T-helper 2 cell treated with Interferon-gamma antibody and Interleukin-4, amounts not matched to agents 5 μg/mL and 100 μg/mL, for 36 hours (primary cell): ENCODE results near the gene SUMO3.

Experiments used
- DNase-seq: peaks from one replicate; pipeline ENCODE4 v3.0.0; 2021; ENCODE audit warnings: low spot score
- H3K27ac Mint-ChIP-seq: one replicate; pipeline ENCODE4 v1.8.0; 2021; ENCODE audit warnings: mild to moderate bottlenecking, mixed read lengths
- H3K27me3 Mint-ChIP-seq: one replicate; pipeline ENCODE4 v1.8.0; 2021; ENCODE audit warnings: low read depth, mixed read lengths
- H3K36me3 Mint-ChIP-seq: one replicate; pipeline ENCODE4 v1.8.0; 2021; ENCODE audit warnings: low read depth, mixed read lengths
- H3K4me1 Mint-ChIP-seq: one replicate; pipeline ENCODE4 v1.8.0; 2021; ENCODE audit warnings: low read depth, mixed read lengths
- H3K4me3 Mint-ChIP-seq: one replicate; pipeline ENCODE4 v1.8.0; 2022; ENCODE audit warnings: mild to moderate bottlenecking, moderate library complexity, mixed read lengths
- H3K9me3 Mint-ChIP-seq: one replicate; pipeline ENCODE4 v1.8.0; 2021; ENCODE audit warnings: mixed read lengths

Gene SUMO3

DNA sequence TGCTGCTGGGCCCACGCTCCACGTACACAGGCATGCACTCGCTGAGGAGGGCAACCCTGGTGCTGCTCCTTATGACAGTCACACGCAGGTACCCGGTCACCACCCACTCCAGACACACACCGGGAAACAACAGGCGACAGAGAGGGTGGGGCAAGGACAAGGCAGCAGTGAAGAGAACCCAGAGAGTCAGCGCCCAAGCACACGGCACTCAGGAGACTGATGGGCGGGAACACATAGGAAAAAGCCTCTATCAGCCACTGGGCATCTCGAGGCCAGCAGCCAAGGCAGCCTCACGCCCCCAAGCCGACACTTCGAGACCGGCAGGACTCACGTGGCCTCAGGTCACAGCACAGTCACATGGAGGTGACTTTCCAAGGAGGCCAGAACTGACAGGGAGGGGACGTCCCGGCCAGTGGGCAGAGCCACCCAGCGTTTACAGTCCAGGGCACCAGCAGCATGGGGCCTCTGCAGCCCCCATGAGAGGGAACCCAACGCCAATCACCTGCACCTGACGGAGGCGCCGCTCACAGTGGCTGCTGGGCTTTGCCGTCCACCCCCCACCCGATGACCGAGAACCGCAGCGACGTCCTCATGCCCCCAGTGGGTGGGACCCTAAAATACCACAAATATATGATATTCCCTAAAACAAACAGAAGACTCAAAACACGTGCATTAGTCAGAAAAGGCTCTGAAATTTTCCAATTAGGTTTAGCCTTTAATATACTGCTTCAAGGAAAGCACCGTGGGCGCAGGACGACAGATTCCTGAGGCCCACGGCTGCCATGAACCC lies 35.9 kb upstream of the SUMO3 start:
- no peak overlapping the region for H3K4me3 Mint-ChIP-seq
- H3K9me3 Mint-ChIP-seq = no peaks in the 10 kb centered on the region
- H3K27ac Mint-ChIP-seq = peak overlapping the region; percentile 41
- no peaks in the 10 kb centered on the region for H3K27me3 Mint-ChIP-seq
- peaks cover 29% of the 10 kb centered on the region for H3K4me1 Mint-ChIP-seq
- peaks cover 65% of the 10 kb centered on the region for H3K36me3 Mint-ChIP-seq
- no peak for DNase-seq

DNA sequence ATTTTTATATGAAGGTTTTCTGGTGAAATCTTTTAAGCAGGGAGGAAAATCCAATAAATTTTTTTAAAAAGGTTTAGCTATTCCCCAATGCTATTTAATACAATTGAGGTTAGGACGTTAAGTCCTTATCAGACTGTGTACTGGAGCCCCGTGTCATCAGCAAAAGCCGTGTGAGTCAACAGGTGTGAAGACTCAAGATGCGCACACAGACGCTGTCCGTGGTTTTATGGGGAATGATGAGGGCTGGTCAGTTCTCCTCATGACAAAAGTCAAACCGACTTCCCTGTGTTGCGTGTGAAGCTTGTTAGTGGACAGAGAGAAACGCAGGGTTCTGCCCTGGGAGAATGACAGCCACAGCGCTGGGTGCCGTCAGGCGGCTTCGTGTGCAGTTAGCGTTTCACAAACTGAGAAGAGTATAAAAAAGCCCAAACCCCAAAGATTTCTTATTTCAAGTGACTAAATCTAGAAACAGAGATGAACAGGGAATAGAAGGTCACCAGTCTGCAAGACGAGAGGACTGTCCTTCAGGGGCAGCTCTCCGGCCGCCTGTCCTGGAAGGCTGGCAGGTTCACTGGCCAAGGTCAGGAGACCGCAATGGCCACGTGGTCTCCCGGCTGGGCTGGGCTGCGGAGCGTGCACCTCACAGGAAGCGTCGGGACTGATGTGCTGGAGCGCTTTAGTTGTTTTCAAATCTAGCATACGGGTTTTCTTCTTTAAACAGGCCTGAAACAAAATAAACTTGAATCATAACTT lies 33.2 kb upstream of the SUMO3 start:
- H3K27ac Mint-ChIP-seq = peak overlapping the region; percentile 74
- no peaks in the 10 kb centered on the region for H3K27me3 Mint-ChIP-seq
- H3K4me3 Mint-ChIP-seq = peak overlapping the region; percentile 58
- H3K4me1 Mint-ChIP-seq = peaks cover 35% of the 10 kb centered on the region
- H3K9me3 Mint-ChIP-seq = no peaks in the 10 kb centered on the region
- H3K36me3 Mint-ChIP-seq = peaks cover 55% of the 10 kb centered on the region
- DNase-seq = no peak

DNA sequence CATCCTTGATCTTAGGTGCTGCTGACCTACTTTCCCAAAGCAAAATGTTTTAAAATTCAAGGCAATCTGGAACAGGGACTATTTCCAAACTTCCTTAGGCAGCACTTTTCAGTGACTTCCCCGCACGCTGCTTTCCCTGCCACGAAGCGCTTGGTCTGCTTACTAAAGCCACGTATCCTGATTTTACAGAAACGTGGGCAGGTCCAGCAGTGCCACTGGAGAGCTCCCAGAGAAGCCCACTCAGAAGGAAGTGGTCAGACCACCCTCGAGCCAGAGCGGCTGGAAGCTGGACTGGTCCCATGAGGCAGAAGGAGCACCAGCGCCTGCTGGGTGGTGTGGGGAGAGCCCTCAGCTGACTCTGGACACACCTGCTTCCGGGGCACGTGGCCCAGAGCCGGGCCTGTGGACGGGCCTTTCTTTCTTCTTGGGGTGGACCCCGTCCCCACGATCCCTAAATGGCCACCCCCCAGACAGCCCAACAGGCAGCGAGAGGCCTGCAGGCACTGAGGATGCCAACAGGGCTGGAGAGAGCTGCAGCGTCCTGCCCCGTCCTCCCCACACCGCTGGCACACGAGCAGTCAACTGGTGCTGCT lies 32.4 kb upstream of the SUMO3 start:
- no peak for DNase-seq
- H3K27ac Mint-ChIP-seq = no peak overlapping the region
- H3K27me3 Mint-ChIP-seq = no peaks in the 10 kb centered on the region
- H3K9me3 Mint-ChIP-seq = no peaks in the 10 kb centered on the region
- no peak overlapping the region for H3K4me3 Mint-ChIP-seq
- H3K36me3 Mint-ChIP-seq = peaks cover 49% of the 10 kb centered on the region
- H3K4me1 Mint-ChIP-seq = peaks cover 36% of the 10 kb centered on the region

DNA sequence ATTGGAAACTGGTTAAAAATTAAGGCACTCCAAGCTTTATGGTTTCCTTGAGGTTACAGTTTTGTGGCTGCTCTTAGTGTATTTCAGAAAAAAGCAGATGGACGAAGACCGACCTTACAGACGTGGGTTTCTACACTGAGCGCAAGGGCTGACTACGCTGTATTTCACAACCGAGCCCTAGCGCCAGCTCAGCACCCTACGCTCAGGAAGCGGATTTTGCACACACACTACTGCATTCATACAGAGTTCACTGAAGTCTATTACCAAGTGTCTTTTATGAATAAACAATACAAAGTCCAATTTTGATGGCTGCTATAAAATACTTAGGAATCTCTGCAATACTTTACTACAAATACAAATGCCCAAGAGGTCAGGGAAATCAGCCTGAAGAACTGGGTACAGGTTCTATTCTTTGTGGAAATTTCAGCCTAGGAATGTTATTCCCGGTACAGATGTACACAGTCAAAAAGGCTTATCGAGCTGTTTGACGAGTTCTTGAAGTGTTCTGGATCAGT lies 31.8 kb upstream of the SUMO3 start:
- H3K36me3 Mint-ChIP-seq = peaks cover 43% of the 10 kb centered on the region
- no peak overlapping the region for H3K27ac Mint-ChIP-seq
- H3K4me1 Mint-ChIP-seq = peaks cover 30% of the 10 kb centered on the region
- no peaks in the 10 kb centered on the region for H3K9me3 Mint-ChIP-seq
- DNase-seq = no peak
- peaks cover under 1% of the 10 kb centered on the region for H3K27me3 Mint-ChIP-seq
- H3K4me3 Mint-ChIP-seq = no peak overlapping the region

DNA sequence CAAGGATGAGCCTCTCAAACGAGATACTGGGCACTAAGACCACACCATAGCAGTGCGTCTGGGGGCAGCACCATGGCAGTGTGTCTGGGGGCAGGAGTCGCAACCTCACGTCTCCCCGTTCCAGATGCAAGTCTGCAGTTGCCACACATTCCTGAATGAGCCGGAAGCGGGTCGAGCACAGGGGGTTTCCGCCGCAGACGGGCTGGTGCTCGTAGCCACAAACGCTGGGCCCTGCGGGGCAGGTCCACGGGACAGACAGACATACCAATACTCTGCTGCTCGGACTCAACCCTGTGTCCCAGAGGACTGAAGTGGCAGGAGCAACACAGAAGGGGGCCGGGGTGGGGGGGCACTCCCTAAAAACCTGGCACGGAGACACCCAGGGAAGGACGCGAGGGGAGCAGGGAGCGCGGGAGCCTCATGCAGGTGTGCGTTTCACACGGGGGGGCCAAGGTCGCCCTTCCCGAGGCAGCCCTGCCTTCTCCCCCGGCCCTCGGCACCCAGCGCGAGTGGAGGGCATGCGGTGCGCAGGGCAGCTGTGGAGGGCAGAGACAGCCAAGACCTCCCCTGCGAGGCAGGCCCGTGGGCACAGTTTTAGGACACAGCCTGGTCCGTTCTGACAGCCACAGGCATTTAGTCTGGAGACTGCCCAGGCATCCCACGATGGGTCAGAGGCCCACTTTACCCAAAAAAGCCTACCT lies 31.1 kb upstream of the SUMO3 start:
- H3K27me3 Mint-ChIP-seq = peaks cover 2% of the 10 kb centered on the region
- no peak overlapping the region for H3K4me3 Mint-ChIP-seq
- peaks cover 36% of the 10 kb centered on the region for H3K36me3 Mint-ChIP-seq
- no peaks in the 10 kb centered on the region for H3K9me3 Mint-ChIP-seq
- no peak for DNase-seq
- H3K27ac Mint-ChIP-seq = no peak overlapping the region
- peaks cover 25% of the 10 kb centered on the region for H3K4me1 Mint-ChIP-seq

DNA sequence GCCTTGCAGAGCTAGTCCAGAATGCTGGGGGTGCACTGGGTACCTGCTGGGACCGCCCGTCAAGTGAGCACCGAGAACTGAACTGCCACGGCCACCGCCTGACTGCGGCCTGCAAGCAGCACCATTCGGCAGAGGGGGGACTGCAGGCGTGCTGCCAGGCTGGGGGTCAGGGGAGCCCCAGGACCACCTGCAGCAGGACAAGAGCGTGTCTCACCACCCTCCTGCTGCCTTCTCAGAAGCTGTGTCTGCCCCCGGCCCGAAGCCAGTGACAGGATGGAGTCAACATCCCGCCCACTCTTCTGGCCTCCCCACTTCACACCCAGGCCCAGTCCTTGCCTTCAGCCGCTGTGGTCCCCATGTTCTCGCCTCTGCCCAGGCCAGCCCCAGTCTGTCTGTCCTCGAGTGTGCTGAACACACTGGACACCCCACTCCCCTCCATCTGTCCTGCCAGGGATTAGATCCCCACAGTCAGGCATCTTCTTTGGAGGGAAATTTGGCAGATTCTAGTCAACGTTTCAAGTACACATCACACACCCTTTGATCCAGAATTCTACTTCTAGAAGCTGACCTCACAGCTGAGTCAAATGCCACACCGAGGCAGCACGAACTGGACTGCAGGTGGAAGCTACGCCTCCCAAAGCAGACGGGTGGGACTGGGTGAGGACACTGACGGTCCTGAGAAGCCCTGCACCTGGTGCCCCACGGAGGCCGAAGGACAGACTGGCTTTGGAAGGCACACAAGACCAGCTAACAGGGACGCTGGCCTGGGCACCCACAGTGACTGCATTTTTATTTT lies 29.6 kb upstream of the SUMO3 start:
- Mint-ChIP-seq H3K9me3 (no peaks in the 10 kb centered on the region), H3K27ac (no peak overlapping the region)

DNA sequence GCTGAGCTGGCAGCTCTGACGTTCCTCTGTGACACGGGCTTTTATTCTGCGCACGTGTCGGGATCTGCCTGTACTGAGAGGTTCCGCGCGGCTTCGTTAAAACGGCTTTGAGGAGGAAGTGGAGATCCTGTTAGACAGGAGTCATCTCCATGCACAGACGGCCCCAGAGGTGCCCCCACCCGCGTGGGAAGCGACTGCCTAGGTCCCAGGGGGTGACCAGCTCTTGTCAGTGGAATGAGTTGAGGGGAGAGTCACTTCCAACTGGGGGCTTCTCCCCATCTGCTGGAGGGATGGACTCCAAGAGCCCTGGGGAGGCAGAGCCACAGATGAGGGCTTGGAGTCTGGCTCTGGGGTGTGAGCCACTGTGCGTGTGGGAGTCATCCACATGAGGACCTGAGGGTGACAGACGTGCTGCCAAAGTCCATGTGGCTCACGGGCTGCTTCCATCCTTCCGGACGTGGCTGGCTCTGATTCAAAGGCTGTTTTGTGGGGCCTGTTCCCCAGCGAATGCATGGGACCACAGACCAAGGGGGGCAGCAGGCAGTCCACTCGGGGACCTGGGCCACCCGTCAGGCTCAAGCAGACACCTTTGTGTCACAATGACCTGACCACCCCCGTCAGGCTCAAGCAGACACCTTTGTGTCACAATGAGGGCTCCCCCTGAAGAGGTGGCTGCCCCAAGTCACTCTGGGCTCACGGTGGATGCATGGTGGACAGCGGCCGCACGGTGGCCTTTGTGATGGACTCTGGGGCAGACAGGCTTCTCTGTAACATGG lies 28.8 kb upstream of the SUMO3 start:
- H3K27ac Mint-ChIP-seq = peak overlapping the region; percentile 62

More for the DNA sequence above, 29.6 kb upstream of the SUMO3 start:
- peaks cover 4% of the 10 kb centered on the region for H3K27me3 Mint-ChIP-seq
- peaks cover 26% of the 10 kb centered on the region for H3K36me3 Mint-ChIP-seq
- no peak overlapping the region for H3K4me3 Mint-ChIP-seq
- H3K4me1 Mint-ChIP-seq = peaks cover 22% of the 10 kb centered on the region
- DNase-seq = no peak

DNA sequence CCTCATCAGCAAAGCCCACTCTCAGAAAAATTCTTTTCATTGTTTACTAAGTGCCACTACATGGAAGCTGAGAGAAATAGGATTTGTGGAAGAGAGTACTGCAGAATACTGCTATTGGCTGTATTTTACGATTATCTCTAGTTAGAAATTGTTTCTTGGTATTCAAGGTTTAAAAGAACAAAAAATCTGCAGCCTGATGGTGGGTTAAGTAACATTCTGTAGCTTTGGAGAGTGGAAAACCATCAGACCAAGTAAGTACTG lies 28.3 kb upstream of the SUMO3 start:
- H3K4me1 Mint-ChIP-seq = peaks cover 10% of the 10 kb centered on the region
- no peaks in the 10 kb centered on the region for H3K9me3 Mint-ChIP-seq
- peak overlapping the region; percentile 62 for H3K27ac Mint-ChIP-seq
- H3K36me3 Mint-ChIP-seq = peaks cover 17% of the 10 kb centered on the region
- no peak for DNase-seq
- peaks cover 4% of the 10 kb centered on the region for H3K27me3 Mint-ChIP-seq
- peak overlapping the region; percentile 63 for H3K4me3 Mint-ChIP-seq

More for the DNA sequence above, 28.8 kb upstream of the SUMO3 start:
- Mint-ChIP-seq H3K27me3 (peaks cover 4% of the 10 kb centered on the region), H3K36me3 (peaks cover 22% of the 10 kb centered on the region), H3K4me3 (peak overlapping the region; percentile 63), H3K9me3 (no peaks in the 10 kb centered on the region), H3K4me1 (peaks cover 15% of the 10 kb centered on the region)
- DNase-seq = peak; percentile 33

DNA sequence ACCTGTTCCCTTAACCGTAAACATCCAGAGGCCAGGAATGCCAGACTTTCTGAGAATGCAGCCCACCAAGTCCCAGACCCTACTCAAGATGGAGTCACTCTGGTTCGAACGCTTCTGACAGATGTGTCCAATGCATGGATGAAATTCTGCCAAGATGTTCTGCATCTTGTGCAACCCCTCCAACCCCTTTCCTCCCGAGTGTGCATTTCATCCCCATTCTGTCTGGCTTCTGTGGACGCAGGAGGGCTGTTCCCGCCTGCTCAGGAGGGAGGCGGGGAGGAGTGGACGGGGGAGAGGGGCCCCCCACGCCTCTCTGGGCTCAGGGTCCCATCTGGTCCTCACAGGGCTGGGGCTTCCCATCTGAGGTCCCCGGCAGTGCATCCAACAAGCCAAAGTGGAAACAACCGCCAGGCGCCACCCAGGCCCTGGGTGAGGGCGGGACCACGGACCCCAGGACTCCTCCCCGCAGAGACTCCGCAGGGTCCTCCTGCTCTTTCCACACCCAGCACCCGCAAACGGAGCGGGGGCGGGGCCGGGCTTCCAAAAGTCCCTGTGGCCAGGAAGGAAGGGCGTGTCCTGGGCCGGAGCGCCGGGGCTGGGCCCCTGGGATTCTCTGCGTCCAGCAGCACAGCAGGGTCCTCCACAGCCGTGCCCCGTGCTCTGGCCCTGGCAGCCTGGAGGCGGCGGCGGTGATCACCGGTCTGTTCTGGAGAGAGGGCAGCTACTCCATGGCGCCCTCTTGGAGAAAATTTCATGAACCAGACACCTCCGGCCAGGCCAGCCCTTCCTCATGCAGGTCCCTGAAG lies 27.8 kb upstream of the SUMO3 start:
- H3K9me3 Mint-ChIP-seq = no peaks in the 10 kb centered on the region
- peaks cover 7% of the 10 kb centered on the region for H3K4me1 Mint-ChIP-seq
- peaks cover 4% of the 10 kb centered on the region for H3K27me3 Mint-ChIP-seq
- peak; percentile 67 for DNase-seq
- H3K4me3 Mint-ChIP-seq = peak overlapping the region; percentile 63
- H3K36me3 Mint-ChIP-seq = peaks cover 12% of the 10 kb centered on the region
- peak overlapping the region; percentile 62 for H3K27ac Mint-ChIP-seq

DNA sequence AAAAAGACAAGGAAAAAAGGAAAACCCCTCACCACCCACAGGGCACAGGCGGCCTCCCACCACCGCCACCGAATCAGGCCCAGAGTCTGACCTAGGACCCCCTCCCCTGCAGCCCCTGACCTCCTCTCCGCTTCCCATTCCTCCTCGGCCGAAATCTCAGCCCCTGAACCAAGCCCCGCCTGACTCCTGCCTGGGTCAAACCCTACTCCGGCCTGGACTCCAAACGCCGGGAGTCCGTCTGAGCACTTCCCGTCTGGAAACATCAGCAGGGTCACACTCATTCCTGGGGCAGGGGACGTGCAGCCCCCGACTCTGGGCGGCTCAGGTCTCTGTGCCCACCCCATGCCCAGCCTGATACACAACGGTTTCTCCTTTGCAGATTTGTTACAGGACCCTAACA lies 26.4 kb upstream of the SUMO3 start:
- Mint-ChIP-seq H3K4me1 (peaks cover 7% of the 10 kb centered on the region), H3K27ac (no peak overlapping the region), H3K27me3 (peaks cover 4% of the 10 kb centered on the region), H3K9me3 (no peaks in the 10 kb centered on the region), H3K4me3 (no peak overlapping the region), H3K36me3 (peaks cover 5% of the 10 kb centered on the region)
- no peak for DNase-seq

DNA sequence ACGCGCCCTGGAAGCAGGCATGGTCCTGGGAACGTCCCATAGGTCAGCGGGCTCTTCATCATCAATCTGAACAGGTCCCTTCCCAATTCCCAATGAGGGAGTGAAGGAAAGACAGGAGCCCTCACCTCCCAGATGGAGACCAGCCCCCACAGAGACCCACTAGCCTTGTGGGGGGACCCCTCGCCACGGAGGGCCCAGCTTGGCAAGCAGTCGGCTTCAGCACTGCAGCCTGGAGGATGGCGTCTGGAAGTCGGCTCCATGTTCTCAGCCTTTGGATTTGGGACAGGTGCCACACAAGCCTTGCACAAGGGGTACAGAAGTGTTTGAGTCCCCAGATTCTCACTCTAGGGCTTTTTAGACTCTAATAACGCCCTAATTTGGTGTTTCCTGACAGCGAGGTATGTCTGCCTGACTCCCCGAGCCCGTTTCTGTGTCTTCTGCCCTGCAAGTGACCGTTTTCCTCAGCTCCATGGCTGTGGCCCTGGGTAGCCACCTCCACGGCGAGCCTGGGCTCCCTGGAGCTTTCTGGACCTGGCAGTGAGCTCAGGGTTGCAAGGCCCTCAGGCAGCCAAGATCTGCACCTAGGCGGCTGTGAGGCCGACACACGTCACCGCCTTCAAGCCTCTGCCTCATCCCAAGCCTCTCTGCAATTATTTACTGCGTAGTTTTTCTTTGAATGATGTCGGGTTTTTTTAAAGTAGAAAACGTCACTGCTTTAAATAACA lies 25.0 kb upstream of the SUMO3 start:
- DNase-seq = no peak
- Mint-ChIP-seq H3K36me3 (no peaks in the 10 kb centered on the region), H3K4me3 (no peak overlapping the region), H3K27me3 (peaks cover 4% of the 10 kb centered on the region), H3K27ac (no peak overlapping the region), H3K9me3 (no peaks in the 10 kb centered on the region), H3K4me1 (peaks cover 7% of the 10 kb centered on the region)

DNA sequence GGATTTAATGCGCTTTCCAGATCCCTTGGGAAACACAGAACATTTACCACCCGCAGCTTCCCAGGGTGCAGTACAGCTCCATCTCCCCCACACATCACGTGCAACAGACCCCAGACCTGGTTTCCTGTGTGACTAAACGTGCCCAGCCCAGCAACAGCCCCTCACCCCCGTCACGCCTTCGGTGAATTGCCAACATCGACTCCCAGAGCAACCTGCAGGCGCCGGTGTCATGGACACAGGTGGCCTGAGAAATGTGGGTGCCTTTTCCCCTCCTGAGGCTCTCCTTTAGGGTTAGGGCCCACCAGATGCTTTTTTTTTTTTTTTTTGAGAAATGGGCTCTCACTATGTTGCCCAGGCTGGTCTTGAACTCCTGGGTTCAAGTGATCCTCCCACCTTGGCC lies 24.2 kb upstream of the SUMO3 start:
- no peaks in the 10 kb centered on the region for H3K9me3 Mint-ChIP-seq
- peaks cover 4% of the 10 kb centered on the region for H3K27me3 Mint-ChIP-seq
- H3K36me3 Mint-ChIP-seq = no peaks in the 10 kb centered on the region

More for the DNA sequence above, 24.2 kb upstream of the SUMO3 start:
- H3K4me1 Mint-ChIP-seq = peaks cover 7% of the 10 kb centered on the region
- H3K27ac Mint-ChIP-seq = no peak overlapping the region
- no peak for DNase-seq
- H3K4me3 Mint-ChIP-seq = no peak overlapping the region
